ENCODE results near the gene RUNX1. TPM values are rescaled to one million over a fixed set of nuclear protein-coding genes. Genes with fewer than 3 reads are reported as not detected.

RUNX1 gene
- total RNA-seq, 1 donor, result 40.9 TPM

- DNase-seq (ENCODE audit: insufficient read length, low spot score, missing footprints), result no peak
- H3K9me3 ChIP-seq (ENCODE audit: low read depth, low read length), result no peaks in the 10 kb centered on the region
- no peak overlapping the region for H3K4me3 ChIP-seq (ENCODE audit: insufficient read depth, low read length)
- peak overlapping the region; percentile 71 for H2AFZ ChIP-seq (ENCODE audit: low read length)
- no peaks in the 10 kb centered on the region for H3K36me3 ChIP-seq (ENCODE audit: insufficient read depth, low read length)
- no peak for TF ChIP-seq CTCF (IDR thresholded peaks at IDR 0.05; ENCODE audit: extremely low read depth, low read depth, low read length)
- peaks cover 26% of the 10 kb centered on the region for H3K4me1 ChIP-seq (ENCODE audit: insufficient read depth, low read length)
- H3K27ac ChIP-seq (ENCODE audit: low read depth, low read length), result peak overlapping the region; percentile 79
- H3K4me2 ChIP-seq (ENCODE audit: insufficient read depth, low read length), result peak overlapping the region; percentile 39
- no peaks in the 10 kb centered on the region for H4K20me1 ChIP-seq (ENCODE audit: insufficient read depth, low read length)
- H3K79me2 ChIP-seq (ENCODE audit: insufficient read depth, low read length), result no peaks in the 10 kb centered on the region
- no peaks in the 10 kb centered on the region for H3K27me3 ChIP-seq (ENCODE audit: insufficient read depth, low read length)
Observed at GRCh38 chr21:35086357-35086756, 37.3 kb upstream of the RUNX1 start.

GRCh38 chr21:35084869-35085268, 35.8 kb upstream of the RUNX1 start:
- peak; percentile 86 for DNase-seq (ENCODE audit: insufficient read length, low spot score, missing footprints)
- H3K79me2 ChIP-seq (ENCODE audit: insufficient read depth, low read length), result no peaks in the 10 kb centered on the region
- H3K9me3 ChIP-seq (ENCODE audit: low read depth, low read length), result no peaks in the 10 kb centered on the region
- peak overlapping the region; percentile 18 for H3K4me2 ChIP-seq (ENCODE audit: insufficient read depth, low read length)
- peak overlapping the region; percentile 79 for H3K27ac ChIP-seq (ENCODE audit: low read depth, low read length)
- no peak overlapping the region for H2AFZ ChIP-seq (ENCODE audit: low read length)
- no peaks in the 10 kb centered on the region for H4K20me1 ChIP-seq (ENCODE audit: insufficient read depth, low read length)
- peaks cover 26% of the 10 kb centered on the region for H3K4me1 ChIP-seq (ENCODE audit: insufficient read depth, low read length)
- no peaks in the 10 kb centered on the region for H3K27me3 ChIP-seq (ENCODE audit: insufficient read depth, low read length)
- H3K36me3 ChIP-seq (ENCODE audit: insufficient read depth, low read length), result no peaks in the 10 kb centered on the region
- H3K4me3 ChIP-seq (ENCODE audit: insufficient read depth, low read length), result no peak overlapping the region
- TF ChIP-seq CTCF (IDR thresholded peaks at IDR 0.05; ENCODE audit: extremely low read depth, low read depth, low read length), result no peak

GRCh38 chr21:35083246-35083645, 34.1 kb upstream of the RUNX1 start:
- no peak overlapping the region for H2AFZ ChIP-seq (ENCODE audit: low read length)
- no peak overlapping the region for H3K27ac ChIP-seq (ENCODE audit: low read depth, low read length)
- no peaks in the 10 kb centered on the region for H3K27me3 ChIP-seq (ENCODE audit: insufficient read depth, low read length)
- H3K79me2 ChIP-seq (ENCODE audit: insufficient read depth, low read length), result no peaks in the 10 kb centered on the region
- H3K4me1 ChIP-seq (ENCODE audit: insufficient read depth, low read length), result peaks cover 26% of the 10 kb centered on the region
- H4K20me1 ChIP-seq (ENCODE audit: insufficient read depth, low read length), result no peaks in the 10 kb centered on the region
- TF ChIP-seq CTCF (IDR thresholded peaks at IDR 0.05; ENCODE audit: extremely low read depth, low read depth, low read length), result no peak
- H3K36me3 ChIP-seq (ENCODE audit: insufficient read depth, low read length), result no peaks in the 10 kb centered on the region
- H3K4me3 ChIP-seq (ENCODE audit: insufficient read depth, low read length), result no peak overlapping the region
- DNase-seq (ENCODE audit: insufficient read length, low spot score, missing footprints), result no peak
- H3K4me2 ChIP-seq (ENCODE audit: insufficient read depth, low read length), result no peak overlapping the region
- H3K9me3 ChIP-seq (ENCODE audit: low read depth, low read length), result no peaks in the 10 kb centered on the region

GRCh38 chr21:35081861-35082260, 32.8 kb upstream of the RUNX1 start:
- no peak for TF ChIP-seq CTCF (IDR thresholded peaks at IDR 0.05; ENCODE audit: extremely low read depth, low read depth, low read length)
- H3K79me2 ChIP-seq (ENCODE audit: insufficient read depth, low read length), result no peaks in the 10 kb centered on the region
- no peaks in the 10 kb centered on the region for H3K27me3 ChIP-seq (ENCODE audit: insufficient read depth, low read length)
- H3K27ac ChIP-seq (ENCODE audit: low read depth, low read length), result no peak overlapping the region
- H3K4me2 ChIP-seq (ENCODE audit: insufficient read depth, low read length), result no peak overlapping the region
- H3K36me3 ChIP-seq (ENCODE audit: insufficient read depth, low read length), result no peaks in the 10 kb centered on the region
- H4K20me1 ChIP-seq (ENCODE audit: insufficient read depth, low read length), result no peaks in the 10 kb centered on the region
- H3K4me1 ChIP-seq (ENCODE audit: insufficient read depth, low read length), result peaks cover 23% of the 10 kb centered on the region
- DNase-seq (ENCODE audit: insufficient read length, low spot score, missing footprints), result no peak
- H2AFZ ChIP-seq (ENCODE audit: low read length), result no peak overlapping the region
- no peak overlapping the region for H3K4me3 ChIP-seq (ENCODE audit: insufficient read depth, low read length)
- H3K9me3 ChIP-seq (ENCODE audit: low read depth, low read length), result no peaks in the 10 kb centered on the region

Measured in osteoblast (primary cell).